OCI-LY3 (cell line): Measurements from ENCODE around the gene ANKRD13A.

Source experiments
- H2AFZ ChIP-seq: fragments of 200-600, 300-600 bp; shearing (Covaris generic); 2 replicates; pipeline ENCODE4 v1.6.0; 2014; ENCODE audit warnings: antibody characterized with exemption, low read depth, low read length
- H3K27ac ChIP-seq: fragments of 200-600, 300-600 bp; sonication (generic); 2 replicates; pipeline ENCODE4 v1.5.1; 2014; ENCODE audit warnings: mild to moderate bottlenecking, low read length, moderate library complexity, mixed read lengths
- H3K27me3 ChIP-seq: fragments of 200-600, 300-600 bp; sonication (generic); 2 replicates; pipeline ENCODE4 v1.6.1; 2014; ENCODE audit warnings: low read depth, low read length, mixed read lengths
- H3K36me3 ChIP-seq: fragments of 200-600, 300-600 bp; sonication (generic); replicated peaks from 2 replicates; pipeline ENCODE3; 2014; ENCODE audit warnings: low read depth, low read length, mixed read lengths
- H3K4me1 ChIP-seq: fragments of 300-600, 200-600 bp; sonication (generic); 2 replicates; pipeline ENCODE4 v1.6.1; 2014; ENCODE audit warnings: low read length, mixed read lengths
- H3K4me2 ChIP-seq: fragments of 200-600, 300-600 bp; sonication (generic); 2 replicates; pipeline ENCODE4 v1.6.1; 2014; ENCODE audit warnings: low read length, mixed read lengths
- H3K4me3 ChIP-seq: fragments of 300-600, 200-600 bp; sonication (generic); 2 replicates; pipeline ENCODE4 v1.5.1; 2014; ENCODE audit warnings: antibody characterized with exemption, mild to moderate bottlenecking, low read length, moderate library complexity
- H3K79me2 ChIP-seq: fragments of 300-600, 200-600 bp; shearing (Covaris generic); 2 replicates; pipeline ENCODE4 v1.6.1; 2014; ENCODE audit warnings: mild to moderate bottlenecking, low read length, mixed read lengths
- H3K9ac ChIP-seq: fragments of 300-600, 200-600 bp; shearing (Covaris generic); 2 replicates; pipeline ENCODE4 v1.6.0; 2014; ENCODE audit warnings: mild to moderate bottlenecking, low read length, moderate library complexity
- H3K9me3 ChIP-seq: fragments of 200-600, 300-600 bp; shearing (Covaris generic); 2 replicates; pipeline ENCODE4 v1.6.1; 2014; ENCODE audit warnings: low read length, mixed read lengths; ENCODE audit not compliant: insufficient read depth
- H4K20me1 ChIP-seq: fragments of 200-600, 300-600 bp; sonication (generic); 2 replicates; pipeline ENCODE4 v1.6.1; 2016; ENCODE audit warnings: low read length, mixed read lengths; ENCODE audit not compliant: insufficient read depth
- CTCF ChIP-seq: fragments of 200-600, 300-600 bp; sonication (generic); IDR thresholded peaks from 2 replicates; pipeline ENCODE4 v1.5.1; 2014; ENCODE audit warnings: antibody characterized with exemption, low read length, low read depth
- EZH2phosphoT487 ChIP-seq: fragments of 200-600 bp; shearing (Covaris generic); IDR thresholded peaks from 2 replicates; pipeline ENCODE4 v1.6.1; 2018; ENCODE audit warnings: antibody characterized with exemption, mixed run types, low read depth

ANKRD13A gene

DNA sequence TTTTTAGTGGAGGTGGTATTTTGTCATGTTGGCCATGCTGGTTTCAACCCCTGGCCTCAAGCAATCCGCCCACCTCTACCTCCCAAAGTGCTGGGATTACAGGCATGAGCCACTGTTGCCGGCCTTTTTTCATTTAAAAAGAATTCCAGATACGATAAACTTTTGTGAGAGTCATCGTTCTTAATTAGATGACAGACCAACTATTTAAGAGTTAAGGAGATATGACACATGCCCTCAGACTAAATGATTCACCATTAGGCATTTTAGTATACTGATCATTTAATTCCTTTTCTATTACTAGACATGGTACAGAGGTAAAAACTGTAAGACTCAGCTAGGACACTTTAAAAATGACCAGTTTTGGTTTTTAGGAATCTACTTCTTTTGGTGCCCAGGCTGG, 2.4 kb downstream of the ANKRD13A start:
- peak overlapping the region; percentile 99; the same call in 1 of the 2 replicates for H3K4me3 ChIP-seq
- no peak overlapping the region for H2AFZ ChIP-seq
- TF ChIP-seq EZH2phosphoT487 = no peak
- H3K27me3 ChIP-seq = no peaks in the 10 kb centered on the region
- H3K36me3 ChIP-seq = peaks cover 51% of the 10 kb centered on the region
- no peak overlapping the region for H3K9ac ChIP-seq
- peaks cover 39% of the 10 kb centered on the region for H4K20me1 ChIP-seq
- no peak overlapping the region for H3K27ac ChIP-seq
- peak overlapping the region; percentile 78 for H3K4me2 ChIP-seq
- H3K9me3 ChIP-seq = 0 out of 2 replicates have a peak, but pooled peaks cover 3% of the 10 kb centered on the region
- H3K79me2 ChIP-seq = peaks cover 92% of the 10 kb centered on the region
- H3K4me1 ChIP-seq = peaks cover 64% of the 10 kb centered on the region

- Histone ChIP-seq H2AFZ (no peak overlapping the region), H3K79me2 (peaks cover 98% of the 10 kb centered on the region), H3K4me2 (peak overlapping the region; percentile 13), H3K36me3 (peaks cover 61% of the 10 kb centered on the region), H3K27ac (peak overlapping the region; percentile 38), H3K9me3 (peaks cover 6% of the 10 kb centered on the region; the same call in 1 of the 2 replicates), H3K4me3 (0 out of 2 replicates have a peak overlapping the region, but pooled peaks have one; percentile 14), H3K9ac (no peak overlapping the region), H3K27me3 (no peaks in the 10 kb centered on the region), H3K4me1 (peaks cover 56% of the 10 kb centered on the region), H4K20me1 (peaks cover 39% of the 10 kb centered on the region)
- TF ChIP-seq CTCF (no peak), EZH2phosphoT487 (no peak)
Measured at GRCh38 chr12:110002676-110003515, 3.7 kb downstream of the ANKRD13A start.

DNA sequence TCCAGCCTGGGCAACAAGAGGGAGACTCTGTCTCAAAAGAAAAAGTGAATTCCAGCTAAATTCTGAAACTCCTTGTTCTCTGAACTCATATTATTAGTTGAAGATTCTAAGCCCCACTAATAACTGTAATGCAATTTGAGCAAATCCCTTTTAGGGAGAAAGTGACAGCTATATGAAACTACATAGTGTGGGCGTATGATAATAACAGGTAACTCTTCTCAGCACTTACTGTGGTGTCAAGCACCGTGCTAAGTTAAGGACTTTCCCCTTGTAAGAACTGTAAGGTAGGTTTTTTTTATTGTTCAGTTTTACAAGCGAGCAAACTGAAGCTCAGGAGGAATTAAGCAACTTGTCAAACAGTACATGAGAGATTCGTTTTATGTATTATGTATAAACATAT, 5.4 kb downstream of the ANKRD13A start:
- Histone ChIP-seq H3K4me2 (peak overlapping the region; percentile 34), H3K9ac (no peak overlapping the region), H3K79me2 (peaks cover 99% of the 10 kb centered on the region), H2AFZ (no peak overlapping the region), H4K20me1 (peaks cover 39% of the 10 kb centered on the region), H3K4me1 (peaks cover 67% of the 10 kb centered on the region), H3K36me3 (peaks cover 68% of the 10 kb centered on the region), H3K4me3 (0 out of 2 replicates have a peak overlapping the region, but pooled peaks have one; percentile 9), H3K27me3 (no peaks in the 10 kb centered on the region), H3K9me3 (peaks cover 7% of the 10 kb centered on the region; the same call in 1 of the 2 replicates), H3K27ac (peak overlapping the region; percentile 45)
- TF ChIP-seq EZH2phosphoT487 (no peak), CTCF (no peak)

DNA sequence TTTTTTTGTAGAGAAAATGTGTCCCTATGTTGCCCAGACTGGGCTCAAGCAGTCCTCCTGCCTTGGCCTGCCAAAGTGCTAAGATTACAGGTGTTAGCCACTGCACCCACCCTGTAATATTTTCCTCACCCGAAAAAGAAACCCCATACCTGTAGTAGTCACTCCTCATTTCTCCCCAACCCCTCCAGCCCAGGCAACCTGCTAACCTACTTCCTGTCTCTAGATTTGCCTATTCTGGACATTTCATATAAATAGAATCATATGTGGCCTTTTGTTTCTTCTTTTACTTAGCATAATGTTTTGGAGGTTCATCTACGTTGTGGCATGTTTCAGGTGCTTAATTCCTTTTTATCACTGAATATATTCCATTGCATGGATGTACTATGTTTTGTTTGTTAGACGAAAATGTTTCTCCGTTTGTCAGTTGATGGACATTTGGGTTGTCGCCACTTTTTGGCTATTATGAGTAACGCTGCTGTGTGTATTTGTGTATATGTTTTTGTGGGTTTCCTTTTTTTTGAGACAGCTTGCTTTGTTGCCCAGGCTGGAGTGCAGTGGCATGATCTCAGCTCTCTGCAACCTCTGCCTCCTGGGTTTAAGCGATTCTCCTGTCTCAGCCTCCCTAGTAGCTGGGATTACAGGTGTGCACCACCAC, 6.2 kb downstream of the ANKRD13A start:
- H3K4me3 ChIP-seq = peak overlapping the region; percentile 1; the same call in 1 of the 2 replicates
- peak overlapping the region; percentile 34 for H3K4me2 ChIP-seq
- no peak overlapping the region for H3K9ac ChIP-seq
- peak overlapping the region; percentile 45 for H3K27ac ChIP-seq
- H3K36me3 ChIP-seq = peaks cover 61% of the 10 kb centered on the region
- H4K20me1 ChIP-seq = peaks cover 39% of the 10 kb centered on the region
- H3K4me1 ChIP-seq = peaks cover 76% of the 10 kb centered on the region
- peaks cover 99% of the 10 kb centered on the region for H3K79me2 ChIP-seq
- H3K9me3 ChIP-seq = peaks cover 7% of the 10 kb centered on the region; the same call in 1 of the 2 replicates
- TF ChIP-seq CTCF = no peak
- TF ChIP-seq EZH2phosphoT487 = no peak
- H3K27me3 ChIP-seq = no peaks in the 10 kb centered on the region
- H2AFZ ChIP-seq = no peak overlapping the region
